ENCODE data around the gene C10orf62.

GRCh38 chr10:97546456-97547270, 42.9 kb upstream of the C10orf62 start:
- TF ChIP-seq CTCF (IDR thresholded peaks at IDR 0.05 in 4 of 5, conservative IDR thresholded peaks at IDR 0.05 in 1 of 5) (no peak), POLR2A (IDR thresholded peaks at IDR 0.05) (no peak)
